SK-N-SH (cell line): Measurements from ENCODE around the gene MRPL18.

Experiments used
- CHD2 ChIP-seq: fragments of 150-350 bp; IDR thresholded peaks from 2 replicates; pipeline ENCODE4 v1.6.1; 2018; ENCODE audit warnings: low read length; ENCODE audit not compliant: partially characterized antibody
- CTCF ChIP-seq: fragments of 200-600 bp; sonication (generic); IDR thresholded peaks from 2 replicates; pipeline ENCODE4 v1.6.1; 2017; ENCODE audit warnings: antibody characterized with exemption, mild to moderate bottlenecking, moderate library complexity
- EZH2phosphoT487 ChIP-seq: fragments of 200-600 bp; sonication (generic); IDR thresholded peaks from 2 replicates; pipeline ENCODE4 v1.6.1; 2017; ENCODE audit warnings: low read depth, mixed run types, mild to moderate bottlenecking, antibody characterized with exemption, moderate library complexity, borderline replicate concordance
- FOXM1 ChIP-seq: IDR thresholded peaks from 2 replicates; pipeline ENCODE4 v1.4.0; 2012; ENCODE audit warnings: low read depth, mild to moderate bottlenecking
- MAX ChIP-seq: IDR thresholded peaks from 2 replicates; pipeline ENCODE4 v1.4.0; 2012; ENCODE audit warnings: low read depth
- NRF1 ChIP-seq: IDR thresholded peaks from 2 replicates; pipeline ENCODE4 v1.6.1; 2012; ENCODE audit warnings: low read depth, mild to moderate bottlenecking, low read length
- RXRA ChIP-seq: IDR thresholded peaks from 2 replicates; pipeline ENCODE4 v1.4.0; 2012; ENCODE audit warnings: low read depth, mild to moderate bottlenecking, borderline replicate concordance
- SIN3A ChIP-seq: IDR thresholded peaks from 2 replicates; pipeline ENCODE4 v1.6.1; 2012; ENCODE audit warnings: low read depth, mild to moderate bottlenecking, low read length, moderate library complexity, borderline replicate concordance
- SMC3 ChIP-seq: IDR thresholded peaks from 2 replicates; pipeline ENCODE4 v1.6.1; 2012; ENCODE audit warnings: low read depth, low read length, improper control_type of control experiment

- TF ChIP-seq EZH2phosphoT487 = no peak
- no peak for TF ChIP-seq CHD2
- TF ChIP-seq CTCF = no peak
- TF ChIP-seq NRF1 = no peak
- TF ChIP-seq MAX = no peak
- no peak for TF ChIP-seq SIN3A
- no peak for TF ChIP-seq RXRA
- TF ChIP-seq FOXM1 = no peak
- no peak for TF ChIP-seq SMC3
Observed at GRCh38 chr6:159807150-159807858, 17.0 kb downstream of the MRPL18 start.
